ENCODE data around the gene CD244.

Gene CD244

GRCh38 chr1:160841079-160841478 is 21.6 kb downstream of the CD244 start:
- DNase-seq, result no peak

- DNase-seq, result no peak
These were observed 22.9 kb downstream of the CD244 start for GRCh38 chr1:160839746-160840145.

- DNase-seq, result no peak
These were observed 23.8 kb downstream of the CD244 start for GRCh38 chr1:160838888-160839287.

- peak; percentile 33 for DNase-seq
These were observed 25.0 kb downstream of the CD244 start for GRCh38 chr1:160837558-160838205.

- DNase-seq, result no peak
These were observed 25.6 kb downstream of the CD244 start for GRCh38 chr1:160836981-160837557.

- DNase-seq, result no peak
These were observed 26.1 kb downstream of the CD244 start for GRCh38 chr1:160836561-160836960.

- no peak for DNase-seq
These were observed 26.9 kb downstream of the CD244 start for GRCh38 chr1:160835751-160836150.

GRCh38 chr1:160834945-160835565 is 27.6 kb downstream of the CD244 start:
- DNase-seq, result no peak

- no peak for DNase-seq
These were observed 32.1 kb downstream of the CD244 start for GRCh38 chr1:160830321-160831153.

- DNase-seq, result no peak
These were observed 32.9 kb downstream of the CD244 start for GRCh38 chr1:160829766-160830165.

- DNase-seq, result no peak
These were observed 35.3 kb downstream of the CD244 start for GRCh38 chr1:160827418-160827817.

GRCh38 chr1:160826546-160826945 is 36.1 kb downstream of the CD244 start:
- no peak for DNase-seq

GRCh38 chr1:160823296-160823695 is 39.4 kb downstream of the CD244 start:
- DNase-seq, result no peak

GRCh38 chr1:160821627-160822026 is 41.1 kb downstream of the CD244 start:
- DNase-seq, result no peak

- no peak for DNase-seq
These were observed 43.5 kb downstream of the CD244 start for GRCh38 chr1:160819186-160819585.

GRCh38 chr1:160818207-160818937 is 44.3 kb downstream of the CD244 start:
- DNase-seq, result no peak

GRCh38 chr1:160814856-160815255 is 47.8 kb downstream of the CD244 start:
- no peak for DNase-seq

GRCh38 chr1:160814316-160814715 is 48.4 kb downstream of the CD244 start:
- DNase-seq, result no peak

- DNase-seq, result no peak
These were observed 49.5 kb downstream of the CD244 start for GRCh38 chr1:160813215-160813614.

GRCh38 chr1:160811147-160811546 is 51.5 kb downstream of the CD244 start:
- no peak for DNase-seq

GRCh38 chr1:160810486-160810885 is 52.2 kb downstream of the CD244 start:
- DNase-seq, result no peak

- DNase-seq, result no peak
These were observed 54.4 kb downstream of the CD244 start for GRCh38 chr1:160808289-160808688.

GRCh38 chr1:160807738-160808137 is 54.9 kb downstream of the CD244 start:
- no peak for DNase-seq
